HG03060 (cell line): ENCODE measurements around the gene NAXD.
"Not testable (repeated sequence)": the region's sequence is repeated elsewhere in the genome, so short reads cannot be mapped to it uniquely, and the experiment has no call there.

Source experiments
- ATAC-seq: cut with Tn5 transposase; IDR thresholded peaks from one replicate; pipeline ENCODE4 v1.9.1; 2021; ENCODE audit warnings: low read depth, moderate number of reproducible peaks; ENCODE audit not compliant: unreplicated experiment

Gene NAXD

DNA sequence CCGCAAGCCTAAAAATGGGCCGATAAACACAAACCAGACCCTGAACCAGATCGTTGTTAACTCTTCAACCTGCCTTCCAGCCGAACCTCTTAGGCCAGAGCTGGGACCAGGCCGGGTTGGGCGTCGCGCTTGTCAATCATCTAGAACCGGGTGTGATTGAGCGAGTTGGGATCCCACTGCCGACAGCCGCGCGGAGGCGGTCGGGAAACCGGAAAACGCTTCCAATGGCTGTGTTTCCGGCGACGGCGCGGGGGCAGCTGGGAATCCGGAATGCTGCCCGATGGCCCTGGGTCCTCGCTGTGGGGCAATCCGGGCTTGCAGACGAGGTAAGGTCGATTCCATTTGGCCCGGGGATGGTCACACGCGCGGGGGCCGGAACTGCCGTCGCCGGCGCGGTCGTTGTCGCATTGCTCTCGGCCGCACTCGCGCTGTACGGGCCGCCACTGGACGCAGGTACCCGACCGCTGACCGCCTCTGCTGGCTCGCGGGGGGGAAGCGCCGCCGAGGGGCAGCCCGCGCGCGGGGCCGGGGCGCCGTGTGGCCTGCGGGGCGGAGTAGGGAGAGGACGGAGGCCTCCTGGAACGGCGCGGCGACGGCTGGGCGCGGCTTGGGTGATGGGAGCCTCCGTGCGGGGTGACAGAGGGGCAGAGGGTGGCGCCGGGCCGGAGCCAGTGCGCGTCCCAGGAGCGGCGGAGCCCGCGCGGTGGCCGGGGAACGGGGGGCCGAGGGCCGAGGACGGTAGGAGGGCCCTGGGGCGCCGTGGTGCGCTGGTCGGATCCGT, at the start of gene NAXD:
NAXD (plus strand) TSS at position 224 of the 781 bp plus-strand sequence; CDS start at position 281, 57 bp downstream.
- ATAC-seq: peak; percentile 49

DNA sequence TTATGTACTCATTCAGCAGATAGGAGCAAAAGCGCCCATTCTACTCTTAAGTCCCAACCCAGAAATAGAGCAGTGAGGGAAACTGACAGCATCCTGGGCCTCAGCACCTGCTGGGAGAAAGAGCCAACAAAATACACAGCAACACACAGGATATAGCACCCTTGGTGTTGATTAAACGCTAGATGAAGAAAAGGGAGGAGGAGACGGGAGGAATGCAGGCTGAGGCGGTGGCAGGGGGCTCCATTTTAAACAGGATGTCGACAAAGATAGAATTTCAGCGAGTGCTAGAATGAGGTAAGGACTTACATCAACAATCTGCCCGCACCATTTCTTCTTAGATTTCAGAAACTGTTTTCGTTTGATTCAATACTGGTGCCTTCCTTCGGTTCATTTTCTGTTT, 49.2 kb upstream of the NAXD start:
- ATAC-seq: no peak

DNA sequence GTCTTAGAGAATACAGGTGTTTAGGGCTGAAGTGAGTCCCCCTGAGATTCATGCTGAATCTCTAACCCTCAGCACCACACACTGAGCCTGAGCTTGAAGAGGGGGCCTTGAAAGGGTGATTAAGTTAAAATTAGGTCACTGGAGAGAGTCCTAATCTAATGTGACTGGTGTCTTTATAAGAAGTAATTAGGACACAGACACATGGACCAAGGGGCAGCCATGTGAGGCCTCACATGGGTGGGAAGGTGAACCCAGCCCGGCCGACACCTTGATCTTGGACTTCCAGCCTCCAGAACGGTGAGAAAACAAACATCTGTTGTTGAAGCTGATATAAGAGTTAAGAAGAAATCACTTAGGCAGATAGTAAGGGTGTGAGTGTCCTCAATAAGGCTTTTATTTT, 46.7 kb upstream of the NAXD start:
- no peak for ATAC-seq

DNA sequence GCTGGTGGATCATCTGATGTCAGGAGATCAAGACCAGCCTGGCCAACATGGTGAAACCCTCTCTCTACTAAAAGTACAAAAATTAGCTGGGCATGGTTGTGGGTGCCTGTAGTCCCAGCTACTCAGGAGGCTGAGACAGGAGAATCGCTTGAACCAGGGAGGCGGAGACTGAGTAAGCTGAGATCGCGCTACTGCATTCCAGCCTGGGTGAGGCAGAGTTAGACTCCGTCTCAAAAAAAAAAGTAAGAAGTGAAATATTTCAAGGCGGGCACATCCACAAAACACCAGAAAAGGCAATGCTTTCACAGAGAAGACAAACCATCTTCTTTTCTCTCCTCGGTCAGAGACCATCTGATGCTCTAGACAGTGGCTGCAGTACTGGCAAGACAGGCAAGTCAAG, 45.4 kb upstream of the NAXD start:
- ATAC-seq: not testable (repeated sequence)

DNA sequence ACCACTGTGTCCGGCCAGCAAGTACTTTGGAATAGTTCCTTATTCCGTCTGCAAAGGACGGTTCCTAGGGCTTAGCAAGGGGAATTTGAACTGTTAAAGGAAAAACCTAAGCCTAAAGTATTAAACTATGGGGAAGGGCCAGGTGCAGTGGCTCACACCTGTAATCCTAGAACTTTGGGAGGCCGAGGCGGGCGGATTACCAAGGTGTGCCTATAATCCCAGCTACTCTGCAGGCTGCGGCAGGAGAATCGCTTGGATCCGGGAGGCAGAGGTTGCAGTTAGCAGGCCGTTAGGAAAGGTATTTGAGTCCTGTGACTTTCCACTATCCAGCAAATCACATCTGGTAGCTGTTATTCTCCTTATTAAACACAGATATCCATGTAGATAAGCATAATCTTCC, 44.5 kb upstream of the NAXD start:
- ATAC-seq: no peak

DNA sequence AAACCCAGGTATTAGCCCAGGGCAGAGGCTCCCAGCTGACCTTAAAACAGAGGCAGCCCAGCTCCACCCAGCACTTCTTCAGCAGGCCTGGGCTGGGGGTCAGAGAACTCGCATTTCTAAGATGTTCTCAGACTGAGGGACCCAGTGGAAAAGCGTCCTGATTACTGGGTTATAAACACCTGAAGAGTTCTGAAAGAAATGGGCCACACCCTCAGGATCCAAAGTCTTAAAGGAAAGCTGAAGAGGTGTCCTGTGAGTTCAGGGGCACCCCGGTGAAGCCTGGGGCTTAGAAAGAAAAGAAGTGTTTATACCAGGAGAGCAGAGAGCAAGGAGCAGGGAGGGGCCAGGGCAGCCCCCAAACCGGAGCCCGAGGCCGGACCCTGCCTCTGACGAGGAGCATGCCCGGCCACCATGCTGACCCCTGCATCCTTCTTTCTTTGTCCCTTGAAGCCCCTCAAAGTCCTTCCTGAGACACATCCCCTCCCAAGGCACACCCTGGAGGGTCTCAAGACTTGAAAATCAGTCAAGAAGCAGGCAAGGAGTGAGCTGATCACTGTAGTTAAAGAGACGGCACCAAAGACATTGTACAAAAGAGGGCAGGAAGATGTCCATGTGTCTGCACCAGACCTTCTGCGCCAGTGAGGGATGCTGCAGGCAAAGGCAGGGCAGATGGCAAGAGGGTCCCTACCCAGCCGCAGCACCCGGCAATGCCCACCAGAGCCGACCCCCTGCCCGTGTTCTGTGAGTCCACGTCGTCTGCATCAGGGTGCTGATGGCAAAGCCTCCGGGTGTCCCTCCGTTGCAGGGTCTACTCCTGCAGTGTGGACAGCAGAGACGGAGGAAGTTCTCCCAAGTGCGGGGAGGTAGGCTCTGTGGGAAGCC, 43.2 kb upstream of the NAXD start:
- ATAC-seq: no peak

DNA sequence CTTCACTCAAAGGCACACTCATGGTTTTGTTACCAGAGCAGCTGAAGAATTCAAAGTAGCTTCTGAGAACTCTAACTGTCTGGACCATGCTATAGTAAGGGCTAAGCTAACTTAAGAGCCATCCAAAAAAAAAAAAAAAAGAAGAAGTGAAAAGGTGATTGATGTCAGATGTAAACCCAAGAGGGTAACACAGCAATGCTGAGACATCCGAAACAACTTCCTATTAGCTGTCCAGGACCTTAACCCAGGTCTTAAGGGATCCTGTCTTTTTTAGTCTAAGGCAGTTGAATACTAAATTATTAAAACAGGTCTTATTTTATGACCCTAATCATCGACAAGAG, 42.6 kb upstream of the NAXD start:
- ATAC-seq: peak; percentile 78

DNA sequence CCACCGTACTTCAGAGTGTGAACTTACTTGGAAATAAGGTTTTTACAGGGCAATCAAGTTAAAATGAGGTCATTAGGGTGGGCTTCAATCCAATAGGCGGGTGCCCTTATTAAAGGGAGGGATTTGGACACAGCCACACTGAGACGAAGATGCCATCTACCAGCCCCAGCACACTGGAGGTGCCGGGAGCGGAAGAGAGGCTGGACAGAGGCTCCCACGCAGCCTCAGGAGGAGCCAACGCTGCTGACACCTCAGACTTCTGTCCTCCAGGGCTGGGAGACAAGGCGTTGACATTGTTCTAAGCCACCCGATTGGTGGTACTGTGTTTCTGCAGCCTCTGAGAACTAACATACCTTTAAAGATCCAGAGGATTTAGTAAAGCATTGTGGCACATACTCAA, 41.2 kb upstream of the NAXD start:
- no peak for ATAC-seq

DNA sequence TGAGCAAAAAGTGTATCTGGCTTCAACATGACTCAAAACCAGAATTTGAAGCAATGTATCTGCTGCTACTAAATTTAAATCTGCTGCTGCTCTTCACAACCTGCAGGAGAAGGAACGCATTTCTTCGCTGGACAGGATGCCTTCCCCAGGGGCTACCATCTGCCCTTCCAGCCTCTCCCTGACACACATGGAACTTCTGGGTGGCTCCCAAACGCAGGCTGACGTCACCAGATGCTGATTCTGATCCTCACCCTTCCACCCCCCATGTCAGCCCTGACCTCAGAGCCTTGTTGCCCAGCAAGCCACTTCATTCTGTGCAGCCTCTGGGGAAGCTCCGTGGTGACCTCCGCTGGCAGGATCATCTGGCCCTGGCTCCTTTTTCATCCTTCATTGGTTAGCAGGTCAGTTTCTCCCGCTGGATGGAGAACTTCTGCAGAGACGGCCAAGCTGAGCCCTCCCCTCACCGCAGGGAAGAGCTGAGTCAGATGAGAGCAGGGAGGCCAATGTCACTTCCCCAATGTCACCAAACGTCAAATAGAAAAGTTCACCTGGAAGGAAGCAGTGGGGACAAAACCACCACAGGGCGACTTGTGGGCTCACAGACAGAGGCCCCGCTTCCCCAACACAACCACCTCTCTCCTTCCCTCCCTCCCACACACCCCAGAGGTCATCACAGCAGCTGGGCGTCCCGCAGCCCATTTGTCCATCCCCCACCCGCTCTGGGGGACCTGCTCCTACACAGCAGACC, 39.8 kb upstream of the NAXD start:
- peak; percentile 59 for ATAC-seq

DNA sequence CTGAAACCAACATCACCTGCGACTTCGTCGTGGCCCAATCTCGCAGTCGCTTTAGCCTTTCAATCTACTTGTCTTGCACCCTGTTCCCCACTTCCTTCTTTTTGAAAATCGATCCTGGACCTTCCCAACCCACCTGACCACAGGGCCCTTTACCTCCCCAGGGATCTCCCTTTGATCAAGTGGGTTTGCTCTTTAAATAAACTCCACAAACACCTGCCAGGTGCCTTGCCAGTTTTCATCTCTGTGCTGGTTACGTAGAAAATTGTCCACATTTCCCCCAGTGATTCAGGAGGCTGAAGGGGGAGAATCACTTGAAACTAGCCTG, 39.3 kb upstream of the NAXD start:
- ATAC-seq: no peak

DNA sequence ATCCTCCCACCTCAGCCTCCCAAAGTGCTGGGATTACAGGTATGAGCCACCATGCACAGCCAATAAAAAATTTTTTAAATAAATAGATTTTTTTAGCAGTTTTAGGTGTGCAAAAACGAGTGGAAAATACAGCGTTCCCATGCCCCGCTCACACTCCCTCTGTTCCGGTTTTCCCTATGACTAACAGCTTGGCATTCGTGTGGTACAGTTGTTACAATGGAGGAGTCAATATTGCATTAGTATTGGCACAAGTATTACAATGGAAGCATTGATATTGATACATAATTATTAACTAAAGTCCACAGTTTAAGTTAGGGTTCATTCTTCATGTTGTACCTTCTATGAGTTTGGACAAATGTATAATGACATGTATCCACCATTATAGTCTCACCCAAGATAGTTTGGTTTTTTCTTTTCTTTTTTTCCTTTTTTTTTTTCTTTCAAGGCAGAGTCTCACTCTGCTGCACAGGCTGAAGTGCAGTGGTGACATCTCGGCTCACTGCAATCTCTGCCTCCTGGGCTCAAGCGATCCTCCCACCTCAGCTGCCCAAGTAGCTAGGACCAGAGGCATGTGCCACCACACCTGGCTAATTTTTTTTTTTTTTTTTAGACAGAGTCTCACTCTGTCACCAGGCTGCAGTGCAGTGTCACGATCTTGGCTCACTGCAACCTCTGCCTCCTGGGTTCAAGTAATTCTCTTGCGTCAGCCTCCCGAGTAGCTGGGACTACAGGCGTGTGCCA, 38.4 kb upstream of the NAXD start:
- no peak for ATAC-seq

DNA sequence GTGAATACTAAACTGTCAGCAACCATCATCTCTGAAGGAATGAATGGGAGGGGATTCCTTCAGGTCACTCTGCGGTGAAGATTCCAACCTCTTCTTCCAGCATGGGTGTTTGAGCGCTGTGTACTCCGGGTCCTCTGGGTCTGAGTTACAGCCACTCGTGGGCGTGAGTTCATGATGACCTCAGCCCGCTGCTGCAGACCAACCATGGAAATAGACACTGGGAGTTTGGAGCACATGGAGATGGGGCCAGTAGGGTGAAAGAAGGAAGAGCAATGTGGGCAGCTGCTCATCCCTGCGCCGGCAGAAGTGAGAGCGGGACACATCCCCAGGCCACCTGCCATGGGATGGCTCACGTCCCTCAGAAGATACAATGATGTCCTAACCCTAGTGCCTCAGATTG, 37.0 kb upstream of the NAXD start:
- ATAC-seq: no peak

DNA sequence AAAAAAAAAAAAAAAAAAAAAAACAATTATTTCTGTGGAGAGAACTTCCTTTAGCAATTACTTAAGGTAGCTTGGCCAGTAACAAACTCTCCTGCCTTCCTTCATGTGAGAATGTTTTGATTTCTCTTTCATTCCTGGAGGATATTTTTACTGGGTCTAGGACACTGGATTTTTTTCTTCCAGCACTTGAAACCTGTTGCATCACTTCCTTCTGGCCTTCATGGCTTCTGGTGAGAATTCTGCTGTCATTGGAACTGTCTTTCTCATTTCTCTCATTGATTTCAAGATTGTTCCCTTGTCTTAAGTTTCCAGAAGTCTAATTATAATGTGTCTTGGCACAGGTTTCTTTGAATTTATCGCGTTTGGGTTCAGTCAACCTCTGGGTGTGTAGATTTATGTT, 34.5 kb upstream of the NAXD start:
- no peak for ATAC-seq

DNA sequence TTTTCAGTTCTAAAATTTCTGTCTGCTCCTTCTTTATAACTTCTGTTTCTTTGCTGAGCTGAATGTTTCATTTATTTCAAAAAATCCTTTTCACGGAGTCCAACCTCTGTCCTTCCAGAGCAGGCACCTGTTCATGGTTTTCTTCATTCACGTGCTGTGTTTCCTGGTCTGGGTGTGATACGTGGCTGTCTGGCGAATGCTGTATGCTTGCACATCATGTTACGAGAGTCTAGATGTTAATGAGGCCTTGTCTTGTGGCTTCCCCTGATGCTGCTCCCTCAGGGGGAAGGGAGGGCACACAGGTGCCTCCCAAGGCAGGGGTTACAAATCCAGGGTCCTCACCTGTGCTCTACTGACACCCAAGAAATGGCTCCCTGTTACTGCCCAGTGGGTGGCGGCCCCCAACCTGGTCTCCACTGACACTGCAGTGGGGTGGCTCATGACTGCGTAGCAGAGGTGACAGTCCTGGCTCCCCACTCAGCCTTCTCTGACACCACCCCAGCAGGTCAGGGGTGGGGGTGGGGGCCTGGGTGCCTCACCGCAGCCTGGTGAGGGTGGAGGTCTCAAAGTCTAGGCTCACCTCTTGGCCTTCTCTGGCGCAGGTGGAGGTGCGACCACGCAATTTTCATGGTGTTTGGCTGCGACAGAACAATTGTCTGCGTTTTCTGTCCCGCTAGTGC, 33.7 kb upstream of the NAXD start:
- ATAC-seq: no peak

DNA sequence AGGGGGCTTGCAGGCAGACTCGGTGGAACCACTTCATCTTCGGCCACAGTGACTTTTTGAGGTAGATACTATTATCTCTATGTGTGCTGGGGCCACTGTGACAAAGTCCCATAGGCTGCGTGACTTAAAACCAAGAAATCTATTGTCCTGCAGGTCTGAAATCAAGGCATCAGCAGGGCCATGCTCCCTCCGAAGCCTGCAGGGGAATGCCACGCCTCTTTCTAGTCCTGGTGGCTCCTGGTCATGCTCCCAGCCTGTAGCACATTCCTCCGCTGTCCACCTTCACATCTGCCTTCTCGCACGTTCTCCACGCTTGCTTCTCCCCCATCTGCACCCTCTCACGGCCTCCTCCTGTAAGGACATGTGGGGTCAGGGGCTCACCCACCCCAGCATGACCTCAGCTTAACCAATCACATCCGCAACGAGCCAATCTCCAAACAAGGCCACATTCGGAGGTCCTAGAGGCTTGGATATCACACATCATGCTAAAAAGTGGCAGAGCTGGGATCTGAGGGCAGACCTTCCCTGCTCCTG, 32.9 kb upstream of the NAXD start:
- no peak for ATAC-seq

DNA sequence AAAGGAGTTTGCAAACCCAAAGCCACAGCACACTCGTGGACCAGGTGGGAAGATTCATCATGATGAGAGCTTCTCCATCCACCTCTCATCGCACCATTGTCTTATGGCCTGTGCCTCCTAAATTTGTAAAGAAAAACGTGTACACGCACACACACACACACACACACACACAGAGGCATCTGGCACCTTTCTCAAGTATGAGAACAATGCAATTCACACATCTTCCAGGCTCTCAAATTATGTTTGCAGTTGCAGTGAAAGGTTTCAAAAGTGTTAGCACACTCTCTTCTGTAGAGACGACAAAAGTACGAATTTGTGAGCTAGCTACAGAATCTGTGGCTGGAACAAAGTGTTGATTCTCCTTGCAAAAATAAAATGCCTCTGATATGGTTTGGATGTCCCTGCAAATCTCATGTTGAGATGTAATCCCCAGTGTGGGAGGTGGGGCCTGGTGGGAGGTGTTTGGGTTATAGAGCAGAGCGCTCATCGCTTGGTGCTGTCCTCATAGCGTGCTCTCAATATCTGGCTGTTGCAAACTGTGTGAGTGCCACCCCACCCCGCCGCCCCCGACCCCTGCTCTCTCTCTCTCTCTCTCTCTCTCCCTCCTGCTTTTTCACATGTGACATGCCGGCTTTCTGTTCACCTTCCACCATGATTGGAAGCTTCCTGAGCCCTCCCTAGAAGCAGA, 32.0 kb upstream of the NAXD start:
- ATAC-seq: no peak

DNA sequence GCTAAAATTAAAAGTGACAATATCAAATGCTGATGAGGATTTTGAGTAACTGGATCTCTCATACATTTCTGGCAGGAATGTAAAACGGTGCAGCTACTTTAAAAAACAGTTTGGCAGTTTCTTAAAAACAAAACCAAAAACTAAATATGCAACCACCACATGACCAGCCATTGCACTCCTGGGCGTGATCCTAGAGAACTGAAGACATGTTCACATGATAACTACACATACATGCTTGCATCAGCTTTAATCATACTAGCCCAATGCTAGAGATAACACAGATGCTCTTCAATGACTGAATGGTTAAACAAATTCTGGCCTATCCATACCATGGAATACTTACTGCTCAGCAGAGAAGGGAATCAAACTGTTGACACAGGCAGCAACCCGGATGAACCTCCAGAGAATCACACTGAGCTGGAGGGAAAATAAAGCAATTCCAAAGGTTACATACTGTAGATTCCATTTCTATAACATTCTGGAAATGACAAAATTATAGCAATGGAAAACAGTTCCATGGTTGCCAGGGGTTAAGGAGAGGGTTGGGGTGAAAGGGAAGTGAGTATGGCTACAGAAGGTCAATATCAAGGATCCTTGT, 25.5 kb upstream of the NAXD start:
- ATAC-seq: no peak

DNA sequence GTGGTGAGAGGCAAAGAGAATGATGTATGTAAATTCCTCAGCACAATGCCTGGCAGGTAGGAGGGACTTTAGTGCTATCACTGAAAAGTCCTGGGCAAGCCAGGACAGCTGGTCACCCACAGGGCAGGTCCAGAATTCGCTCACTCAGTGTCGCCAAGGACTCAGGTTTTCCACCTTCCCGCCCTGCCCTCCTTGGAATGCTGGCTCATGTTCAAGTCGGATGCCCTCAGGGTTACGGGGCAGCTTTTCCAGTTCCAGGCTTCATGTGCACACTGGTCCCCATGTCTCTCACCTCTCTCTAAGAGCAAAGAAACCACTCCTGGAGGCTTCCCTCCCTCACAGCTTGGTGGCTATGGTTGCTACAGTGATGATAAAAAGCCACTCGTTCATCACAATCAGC, 24.8 kb upstream of the NAXD start:
- ATAC-seq: no peak

DNA sequence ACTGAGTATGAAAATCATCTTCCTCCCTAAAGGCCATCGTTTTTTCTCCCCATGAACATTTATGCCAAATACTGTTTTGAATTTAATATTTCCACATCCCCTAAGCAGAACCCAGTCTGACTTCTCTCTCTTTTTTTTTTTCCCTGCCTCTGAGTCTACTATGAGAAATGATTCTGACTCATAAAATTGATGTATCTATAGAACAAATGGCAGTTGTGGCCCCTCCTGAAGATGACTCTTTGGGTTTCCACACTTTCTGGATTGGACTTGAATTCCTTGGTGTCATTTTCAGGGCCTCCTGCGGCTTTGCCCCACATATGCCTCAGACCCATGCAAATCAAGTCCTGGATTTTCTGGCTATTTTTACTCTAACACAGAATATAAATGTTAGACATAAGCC, 22.7 kb upstream of the NAXD start:
- ATAC-seq: no peak
